CD4-positive, alpha-beta memory T cell (primary cell): ENCODE measurements around the gene PBX3. TPM values are rescaled to one million over a fixed set of nuclear protein-coding genes. Genes with fewer than 3 reads are reported as not detected.
A peak's percentile ranks its signal among the peaks of the same experiment; 100 is the strongest.

Experiments used
- CTCF ChIA-PET: fragments of 350-600 bp; sonication (Branson Sonifier 250); formaldehyde crosslinking; loops from one replicate; lab custom pipeline; 2021; ENCODE audit warnings: inconsistent platforms; ENCODE audit not compliant: partially characterized antibody; lab: Charles Lee
- POLR2A ChIA-PET: fragments of 350-600 bp; sonication (Branson Sonifier 250); formaldehyde crosslinking; loops from one replicate; lab custom pipeline; 2021; ENCODE audit not compliant: partially characterized antibody; lab: Charles Lee
- DNase-seq, 5 donors: peaks; one replicate each; pipeline versions ENCODE4 v3.0.0 to v3.0.0-alpha.2; 2020 to 2022; ENCODE audit warnings: mixed read lengths in 1 of 5
- H3K27ac ChIP-seq: one replicate; pipeline ENCODE4 v1.7.0; 2013; ENCODE audit warnings: low read depth, low read length
- H3K27me3 ChIP-seq: 2 replicates; pipeline ENCODE4 v1.7.0; 2013; ENCODE audit warnings: mild to moderate bottlenecking, low read length, moderate library complexity; ENCODE audit not compliant: insufficient read depth
- H3K36me3 ChIP-seq: 2 replicates; pipeline ENCODE4 v1.7.0; 2013; ENCODE audit warnings: mild to moderate bottlenecking, low read length, moderate library complexity; ENCODE audit not compliant: insufficient read depth
- H3K4me1 ChIP-seq: 2 replicates; pipeline ENCODE4 v1.7.0; 2013; ENCODE audit warnings: mild to moderate bottlenecking, low read length, moderate library complexity; ENCODE audit not compliant: insufficient read depth
- H3K4me3 ChIP-seq, 2 donors: one replicate each; pipeline ENCODE4 v1.7.0; 2013; ENCODE audit warnings: low read length in 2 of 2, mild to moderate bottlenecking in 1 of 2
- H3K9me3 ChIP-seq, 2 donors: one replicate each; pipeline ENCODE4 v1.7.0; 2013; ENCODE audit warnings: low read length in 2 of 2, control low read depth in 1 of 2; ENCODE audit not compliant: control insufficient read depth in 1 of 2
- H3K27ac Mint-ChIP-seq, 7 donors: one replicate each; pipeline ENCODE4 v1.8.0; 2020 to 2021; ENCODE audit warnings: mixed read lengths in 7 of 7, mild to moderate bottlenecking in 6 of 7, inconsistent platforms in 3 of 7, moderate library complexity in 3 of 7
- H3K27me3 Mint-ChIP-seq, 2 donors: one replicate each; pipeline ENCODE4 v1.8.0; 2020 to 2021; ENCODE audit warnings: mixed read lengths in 2 of 2
- H3K36me3 Mint-ChIP-seq, 2 donors: one replicate each; pipeline ENCODE4 v1.8.0; 2020 to 2021; ENCODE audit warnings: mixed read lengths in 2 of 2, inconsistent platforms in 1 of 2, mild to moderate bottlenecking in 1 of 2
- H3K4me1 Mint-ChIP-seq, 4 donors: one replicate each; pipeline ENCODE4 v1.8.0; 2020 to 2021; ENCODE audit warnings: mixed read lengths in 4 of 4, mild to moderate bottlenecking in 1 of 4
- H3K4me3 Mint-ChIP-seq, 8 donors: one replicate each; pipeline ENCODE4 v1.8.0; 2020 to 2021; ENCODE audit warnings: mixed read lengths in 8 of 8, mild to moderate bottlenecking in 7 of 8, moderate library complexity in 6 of 8, inconsistent platforms in 3 of 8
- H3K9me3 Mint-ChIP-seq, 8 donors: one replicate each; pipeline ENCODE4 v1.8.0; 2020 to 2021; ENCODE audit warnings: mixed read lengths in 8 of 8, mild to moderate bottlenecking in 5 of 8, inconsistent platforms in 3 of 8, moderate library complexity in 1 of 8
- intact Hi-C: fragments of 100-400 bp; cut with micrococcal nuclease; formaldehyde crosslinking; loops from one replicate; pipeline ENCODE4 v1.15.1; 2023
- polyA plus RNA-seq, 2 donors: library from polyadenylated mRNA; unstranded; fragments of 300-500 nt; fragmentation: Illumina TruSeq; gene quantifications; one replicate each; pipeline ENCODE4 v1.2.3, GENCODE V29; 2021
- total RNA-seq, 2 experiments: library from RNA; stranded (reverse); gene quantifications; one replicate each; pipeline ENCODE4 v1.2.3, GENCODE V29; 2021

Gene PBX3
- total and polyA plus RNA-seq, 4 experiments from 2014 or later = 2.2 to 17.0 (median 10.4) TPM

DNA sequence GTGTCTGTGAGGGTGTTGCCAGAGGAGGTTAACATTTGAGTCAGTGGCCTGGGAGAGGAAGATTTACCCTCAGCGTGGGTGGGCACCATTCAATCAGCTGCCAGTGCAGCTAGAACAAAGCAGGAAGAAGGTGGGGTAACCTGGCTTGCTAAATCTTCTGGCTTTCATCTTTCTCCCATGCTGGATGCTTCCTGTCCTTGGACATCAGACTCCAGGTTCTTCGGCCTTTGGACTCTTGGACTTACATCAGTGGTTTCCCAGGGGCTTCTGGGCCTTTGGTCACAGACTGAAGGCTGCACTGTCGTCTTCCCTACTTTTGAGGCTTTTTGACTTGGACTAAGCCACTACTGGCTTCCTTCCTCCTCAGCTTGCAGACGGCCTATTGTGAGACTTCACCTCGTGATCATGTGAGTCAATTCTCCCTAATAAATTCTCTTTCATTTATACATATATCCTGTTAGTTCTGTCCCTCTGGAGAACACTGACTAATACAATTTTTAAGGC, 38.1 kb downstream of the PBX3 start:
- Histone ChIP-seq H3K4me1 (peaks cover 12% of the 10 kb centered on the region), H3K27ac (no peak overlapping the region), H3K9me3 (no peaks in the 10 kb centered on the region), H3K36me3 (no peaks in the 10 kb centered on the region), H3K27me3 (no peaks in the 10 kb centered on the region), H3K4me3 (no peak overlapping the region)
- H3K27me3 Mint-ChIP-seq = no peaks in the 10 kb centered on the region
- peaks cover 9 to 23% (median 21%) of the 10 kb centered on the region in 4 donors for H3K4me1 Mint-ChIP-seq
- ChIA-PET POLR2A (no interaction called here), CTCF (no interaction called here)
- intact Hi-C loops = no loop called here
- H3K4me3 Mint-ChIP-seq = peak overlapping the region in 5 of 8 donors; percentile 0 to 47 (median 11)
- no peak for DNase-seq
- no peaks in the 10 kb centered on the region for H3K9me3 Mint-ChIP-seq
- peak overlapping the region in 4 of 7 donors; percentile 4 to 61 (median 35) for H3K27ac Mint-ChIP-seq
- peaks cover 0 to 8% of the 10 kb centered on the region in 2 donors for H3K36me3 Mint-ChIP-seq

- Mint-ChIP-seq H3K27me3 (no peaks in the 10 kb centered on the region), H3K4me1 (peaks cover 11 to 23% (median 21%) of the 10 kb centered on the region in 4 donors), H3K4me3 (no peak overlapping the region), H3K36me3 (peaks cover 0 to 17% of the 10 kb centered on the region in 2 donors), H3K9me3 (no peaks in the 10 kb centered on the region), H3K27ac (peak overlapping the region in 1 of 7 donors; percentile 41)
- H3K4me1 ChIP-seq = peaks cover 12% of the 10 kb centered on the region
- no peak overlapping the region for H3K27ac ChIP-seq
- no peak for DNase-seq
- CTCF ChIA-PET = interaction anchor here (1.6 kb wide), 1 partner anchor 13 kb away, joined by 5 read pairs; no protein-coding TSS in a partner anchor
- no peaks in the 10 kb centered on the region for H3K27me3 ChIP-seq
- H3K36me3 ChIP-seq = no peaks in the 10 kb centered on the region
- H3K9me3 ChIP-seq = no peaks in the 10 kb centered on the region
- intact Hi-C loops = no loop called here
- POLR2A ChIA-PET = no interaction called here
- H3K4me3 ChIP-seq = no peak overlapping the region
Measured at GRCh38 chr9:125787715-125788114, 40.5 kb downstream of the PBX3 start.

DNA sequence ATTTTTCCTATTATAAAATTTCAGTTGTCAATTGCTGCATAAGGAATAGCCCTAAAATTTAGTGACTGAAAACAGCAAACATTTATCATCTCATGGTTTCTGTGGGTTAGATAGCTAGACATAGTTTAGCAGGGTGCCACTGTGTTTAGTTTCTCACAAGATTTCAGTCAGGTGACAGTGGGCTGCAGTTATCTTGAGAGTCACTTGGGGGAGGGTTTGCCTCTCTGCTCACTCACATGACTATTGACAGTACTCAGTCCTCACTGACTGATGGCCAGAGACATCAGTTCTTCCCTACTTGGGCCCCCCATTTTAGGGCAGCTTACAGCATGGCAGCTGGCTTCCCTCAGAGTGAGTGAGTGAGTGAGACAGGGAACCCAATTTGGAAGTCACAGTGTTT, 42.0 kb downstream of the PBX3 start:
- Mint-ChIP-seq H3K27me3 (no peaks in the 10 kb centered on the region), H3K4me3 (no peak overlapping the region), H3K27ac (no peak overlapping the region), H3K9me3 (no peaks in the 10 kb centered on the region), H3K4me1 (peaks cover 11 to 22% (median 20%) of the 10 kb centered on the region in 4 donors), H3K36me3 (peaks cover 0 to 14% of the 10 kb centered on the region in 2 donors)
- H3K4me1 ChIP-seq = peaks cover 12% of the 10 kb centered on the region
- no peak for DNase-seq
- no peaks in the 10 kb centered on the region for H3K9me3 ChIP-seq
- H3K36me3 ChIP-seq = no peaks in the 10 kb centered on the region
- H3K27me3 ChIP-seq = no peaks in the 10 kb centered on the region
- no peak overlapping the region for H3K4me3 ChIP-seq
- intact Hi-C loops = no loop called here
- CTCF ChIA-PET = no interaction called here
- H3K27ac ChIP-seq = no peak overlapping the region
- POLR2A ChIA-PET = no interaction called here

DNA sequence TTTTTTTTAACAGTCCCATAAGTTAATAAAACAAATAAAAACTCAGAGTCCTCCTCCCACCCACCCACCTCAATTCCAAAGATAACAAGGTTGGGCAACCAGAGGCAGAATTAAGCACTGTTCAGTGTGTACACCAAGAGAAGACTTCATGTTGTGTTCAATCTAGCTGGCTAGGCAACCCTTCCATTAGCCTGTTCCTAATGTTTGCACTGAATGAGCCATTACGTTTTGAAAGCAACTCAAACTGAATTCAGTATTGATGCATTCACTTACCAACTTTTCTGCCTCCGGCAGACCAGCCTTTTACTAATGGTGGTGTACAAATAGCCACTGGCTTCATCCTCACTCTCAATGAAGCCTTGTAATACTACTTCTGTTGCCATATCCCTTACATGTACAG, 47.5 kb downstream of the PBX3 start:
- Mint-ChIP-seq H3K36me3 (peaks cover 0 to 9% of the 10 kb centered on the region in 2 donors), H3K9me3 (no peaks in the 10 kb centered on the region), H3K4me1 (peaks cover 0 to 2% (median under 1%) of the 10 kb centered on the region in 4 donors), H3K27me3 (no peaks in the 10 kb centered on the region), H3K27ac (no peak overlapping the region), H3K4me3 (no peak overlapping the region)
- intact Hi-C loops = no loop called here
- Histone ChIP-seq H3K27me3 (no peaks in the 10 kb centered on the region), H3K9me3 (no peaks in the 10 kb centered on the region), H3K27ac (no peak overlapping the region), H3K4me1 (no peaks in the 10 kb centered on the region), H3K4me3 (no peak overlapping the region), H3K36me3 (no peaks in the 10 kb centered on the region)
- CTCF ChIA-PET = no interaction called here
- DNase-seq = no peak
- POLR2A ChIA-PET = no interaction called here

DNA sequence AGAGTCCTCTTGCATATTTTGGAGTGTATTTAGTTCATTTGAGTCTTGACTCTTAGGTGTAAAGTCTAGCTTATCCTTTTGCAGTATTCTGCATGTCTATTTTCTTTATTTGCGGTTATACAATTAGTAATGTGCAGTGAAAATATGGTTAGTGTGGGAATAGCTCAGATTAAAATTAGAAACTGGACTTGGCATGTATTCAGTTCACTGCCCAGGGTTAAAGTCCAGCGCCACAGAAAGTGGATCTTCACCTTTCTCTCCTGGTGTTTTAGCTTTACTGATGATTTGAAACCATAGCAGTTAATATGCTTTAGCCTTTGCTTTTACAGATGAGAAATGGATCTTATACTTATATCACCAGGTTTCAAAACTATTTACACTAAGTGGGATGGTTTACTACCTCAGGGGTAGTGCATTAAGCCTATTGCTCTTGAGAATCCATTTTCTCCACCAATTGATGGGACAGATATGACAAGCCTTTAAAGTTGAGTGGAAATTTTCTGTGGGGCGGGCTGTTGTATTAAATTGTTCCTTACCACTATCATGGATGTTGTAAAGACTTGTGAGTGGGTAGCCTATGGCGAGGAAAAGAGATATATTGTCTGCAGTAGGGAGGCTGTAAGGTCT, 48.9 kb downstream of the PBX3 start:
- no peaks in the 10 kb centered on the region for H3K9me3 Mint-ChIP-seq
- ChIA-PET POLR2A (no interaction called here), CTCF (no interaction called here)
- no peak for DNase-seq
- intact Hi-C loops = no loop called here
- Histone ChIP-seq H3K27me3 (no peaks in the 10 kb centered on the region), H3K9me3 (no peaks in the 10 kb centered on the region), H3K36me3 (no peaks in the 10 kb centered on the region), H3K4me3 (no peak overlapping the region), H3K4me1 (no peaks in the 10 kb centered on the region), H3K27ac (no peak overlapping the region)
- H3K4me1 Mint-ChIP-seq = peaks cover 0 to 2% (median under 1%) of the 10 kb centered on the region in 4 donors
- H3K4me3 Mint-ChIP-seq = no peak overlapping the region
- H3K36me3 Mint-ChIP-seq = peaks cover 0 to 9% of the 10 kb centered on the region in 2 donors
- H3K27me3 Mint-ChIP-seq = no peaks in the 10 kb centered on the region
- H3K27ac Mint-ChIP-seq = no peak overlapping the region

- ChIA-PET CTCF (interaction anchor here (0.7 to 1.1 kb wide), 2 partner anchors 15 to 49 kb away, joined by 3 read pairs; no protein-coding TSS in a partner anchor), POLR2A (interaction anchor here (0.6 kb wide), 1 partner anchor 217 kb away, joined by 3 read pairs; no protein-coding TSS in a partner anchor)
- Histone ChIP-seq H3K36me3 (no peaks in the 10 kb centered on the region), H3K4me1 (no peaks in the 10 kb centered on the region), H3K27ac (no peak overlapping the region), H3K27me3 (no peaks in the 10 kb centered on the region), H3K9me3 (no peaks in the 10 kb centered on the region), H3K4me3 (no peak overlapping the region)
- H3K27me3 Mint-ChIP-seq = no peaks in the 10 kb centered on the region
- H3K36me3 Mint-ChIP-seq = peaks cover 0 to 3% of the 10 kb centered on the region in 2 donors
- no peak overlapping the region for H3K4me3 Mint-ChIP-seq
- no peak overlapping the region for H3K27ac Mint-ChIP-seq
- no peaks in the 10 kb centered on the region for H3K9me3 Mint-ChIP-seq
- H3K4me1 Mint-ChIP-seq = peaks cover 0 to 2% (median 0%) of the 10 kb centered on the region in 4 donors
- intact Hi-C loops = no loop called here
- no peak for DNase-seq
Measured at GRCh38 chr9:125797930-125798329, 50.8 kb downstream of the PBX3 start.

GRCh38 chr9:125803526-125803925, 56.4 kb downstream of the PBX3 start:
- Histone ChIP-seq H3K4me1 (no peaks in the 10 kb centered on the region), H3K27ac (no peak overlapping the region), H3K9me3 (no peaks in the 10 kb centered on the region), H3K27me3 (no peaks in the 10 kb centered on the region), H3K4me3 (no peak overlapping the region), H3K36me3 (no peaks in the 10 kb centered on the region)
- intact Hi-C loops = no loop called here
- Mint-ChIP-seq H3K4me3 (no peak overlapping the region), H3K9me3 (no peaks in the 10 kb centered on the region), H3K36me3 (peaks cover 0 to 3% of the 10 kb centered on the region in 2 donors), H3K27me3 (no peaks in the 10 kb centered on the region), H3K27ac (no peak overlapping the region), H3K4me1 (no peaks in the 10 kb centered on the region)
- ChIA-PET POLR2A (no interaction called here), CTCF (no interaction called here)
- no peak for DNase-seq
